ENCODE results near the gene KRT13. TPM values are rescaled to one million over a fixed set of nuclear protein-coding genes. Genes with fewer than 3 reads are reported as not detected.

The KRT13 gene
- total RNA-seq, 1 experiment from 2014 or later = not detected

DNA sequence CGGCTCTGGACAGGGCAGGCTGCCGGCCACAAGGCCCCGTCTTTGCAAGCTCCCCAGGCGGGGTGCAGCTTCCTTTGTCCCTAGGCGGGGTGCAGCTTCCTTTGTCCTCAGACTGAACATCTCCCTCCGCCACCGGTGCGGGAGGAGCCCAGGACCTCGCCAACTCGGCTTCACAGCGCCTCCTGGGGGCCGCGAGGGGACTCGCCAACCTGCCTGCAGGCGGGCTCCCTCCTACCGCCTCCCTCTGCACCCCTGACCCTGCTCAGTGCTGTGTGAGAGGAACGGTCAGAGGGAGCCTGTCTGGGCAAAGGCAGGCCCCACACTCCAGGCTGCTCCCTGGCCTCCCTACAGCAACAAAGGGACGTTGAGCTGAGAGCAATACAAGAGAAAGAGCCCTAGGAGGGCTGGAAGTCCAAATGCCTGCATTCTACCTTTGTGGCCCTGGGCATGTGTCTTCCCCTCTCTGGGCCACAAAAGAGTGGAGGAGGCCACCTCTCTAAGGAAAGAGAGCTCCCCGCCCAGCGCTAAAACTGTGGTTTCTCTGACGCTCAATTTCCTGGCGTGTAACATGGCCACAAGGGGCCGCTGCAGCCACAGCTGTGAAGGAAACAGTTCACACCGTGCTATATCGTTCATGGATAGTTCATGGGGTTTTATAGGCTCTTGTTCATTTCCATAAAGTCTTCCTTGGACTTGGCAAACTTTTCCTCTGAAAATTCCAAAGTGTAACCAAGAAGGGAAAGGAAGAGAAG, 43.6 kb upstream of the KRT13 start (continued):
- TF ChIP-seq JUN (CRISPR knock-in tag; IDR thresholded peaks at IDR 0.05) (no peak), EMX1 (CRISPR knock-in tag; IDR thresholded peaks at IDR 0.05) (no peak), NR3C1 (CRISPR knock-in tag; conservative IDR thresholded peaks at IDR 0.05; ENCODE audit: low read depth) (no peak), ZNF416 (CRISPR knock-in tag; IDR thresholded peaks at IDR 0.05) (no peak), IRF2 (CRISPR knock-in tag; IDR thresholded peaks at IDR 0.05; ENCODE audit: borderline replicate concordance, low read depth) (no peak), MAX (CRISPR knock-in tag; IDR thresholded peaks at IDR 0.05) (peak; percentile 63), SMAD3 (CRISPR knock-in tag; IDR thresholded peaks at IDR 0.05; ENCODE audit: borderline replicate concordance) (no peak), HMGXB4 (CRISPR knock-in tag; IDR thresholded peaks at IDR 0.05) (peak; percentile 91), OVOL2 (CRISPR knock-in tag; IDR thresholded peaks at IDR 0.05; ENCODE audit: borderline replicate concordance) (no peak), ZNF671 (CRISPR knock-in tag; IDR thresholded peaks at IDR 0.05) (no peak), TP53 (CRISPR knock-in tag; IDR thresholded peaks at IDR 0.05) (no peak), ZNF532 (CRISPR knock-in tag; IDR thresholded peaks at IDR 0.05; ENCODE audit: borderline replicate concordance) (no peak), FOXJ3 (CRISPR knock-in tag; IDR thresholded peaks at IDR 0.05; ENCODE audit: borderline replicate concordance) (no peak), GTF2I (CRISPR knock-in tag; conservative IDR thresholded peaks at IDR 0.05) (no peak; the same call in 1 of the 2 replicates), ZNF396 (CRISPR knock-in tag; IDR thresholded peaks at IDR 0.05; ENCODE audit: borderline replicate concordance) (no peak), ZNF425 (CRISPR knock-in tag; conservative IDR thresholded peaks at IDR 0.05) (no peak)
- TF ChIP-seq, protein P1, sequence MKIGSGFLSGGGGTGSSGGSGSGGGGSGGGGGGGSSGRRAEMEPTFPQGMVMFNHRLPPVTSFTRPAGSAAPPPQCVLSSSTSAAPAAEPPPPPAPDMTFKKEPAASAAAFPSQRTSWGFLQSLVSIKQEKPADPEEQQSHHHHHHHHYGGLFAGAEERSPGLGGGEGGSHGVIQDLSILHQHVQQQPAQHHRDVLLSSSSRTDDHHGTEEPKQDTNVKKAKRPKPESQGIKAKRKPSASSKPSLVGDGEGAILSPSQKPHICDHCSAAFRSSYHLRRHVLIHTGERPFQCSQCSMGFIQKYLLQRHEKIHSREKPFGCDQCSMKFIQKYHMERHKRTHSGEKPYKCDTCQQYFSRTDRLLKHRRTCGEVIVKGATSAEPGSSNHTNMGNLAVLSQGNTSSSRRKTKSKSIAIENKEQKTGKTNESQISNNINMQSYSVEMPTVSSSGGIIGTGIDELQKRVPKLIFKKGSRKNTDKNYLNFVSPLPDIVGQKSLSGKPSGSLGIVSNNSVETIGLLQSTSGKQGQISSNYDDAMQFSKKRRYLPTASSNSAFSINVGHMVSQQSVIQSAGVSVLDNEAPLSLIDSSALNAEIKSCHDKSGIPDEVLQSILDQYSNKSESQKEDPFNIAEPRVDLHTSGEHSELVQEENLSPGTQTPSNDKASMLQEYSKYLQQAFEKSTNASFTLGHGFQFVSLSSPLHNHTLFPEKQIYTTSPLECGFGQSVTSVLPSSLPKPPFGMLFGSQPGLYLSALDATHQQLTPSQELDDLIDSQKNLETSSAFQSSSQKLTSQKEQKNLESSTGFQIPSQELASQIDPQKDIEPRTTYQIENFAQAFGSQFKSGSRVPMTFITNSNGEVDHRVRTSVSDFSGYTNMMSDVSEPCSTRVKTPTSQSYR (CRISPR knock-in tag; IDR thresholded peaks at IDR 0.05) = no peak
- TF ChIP-seq, protein P2, sequence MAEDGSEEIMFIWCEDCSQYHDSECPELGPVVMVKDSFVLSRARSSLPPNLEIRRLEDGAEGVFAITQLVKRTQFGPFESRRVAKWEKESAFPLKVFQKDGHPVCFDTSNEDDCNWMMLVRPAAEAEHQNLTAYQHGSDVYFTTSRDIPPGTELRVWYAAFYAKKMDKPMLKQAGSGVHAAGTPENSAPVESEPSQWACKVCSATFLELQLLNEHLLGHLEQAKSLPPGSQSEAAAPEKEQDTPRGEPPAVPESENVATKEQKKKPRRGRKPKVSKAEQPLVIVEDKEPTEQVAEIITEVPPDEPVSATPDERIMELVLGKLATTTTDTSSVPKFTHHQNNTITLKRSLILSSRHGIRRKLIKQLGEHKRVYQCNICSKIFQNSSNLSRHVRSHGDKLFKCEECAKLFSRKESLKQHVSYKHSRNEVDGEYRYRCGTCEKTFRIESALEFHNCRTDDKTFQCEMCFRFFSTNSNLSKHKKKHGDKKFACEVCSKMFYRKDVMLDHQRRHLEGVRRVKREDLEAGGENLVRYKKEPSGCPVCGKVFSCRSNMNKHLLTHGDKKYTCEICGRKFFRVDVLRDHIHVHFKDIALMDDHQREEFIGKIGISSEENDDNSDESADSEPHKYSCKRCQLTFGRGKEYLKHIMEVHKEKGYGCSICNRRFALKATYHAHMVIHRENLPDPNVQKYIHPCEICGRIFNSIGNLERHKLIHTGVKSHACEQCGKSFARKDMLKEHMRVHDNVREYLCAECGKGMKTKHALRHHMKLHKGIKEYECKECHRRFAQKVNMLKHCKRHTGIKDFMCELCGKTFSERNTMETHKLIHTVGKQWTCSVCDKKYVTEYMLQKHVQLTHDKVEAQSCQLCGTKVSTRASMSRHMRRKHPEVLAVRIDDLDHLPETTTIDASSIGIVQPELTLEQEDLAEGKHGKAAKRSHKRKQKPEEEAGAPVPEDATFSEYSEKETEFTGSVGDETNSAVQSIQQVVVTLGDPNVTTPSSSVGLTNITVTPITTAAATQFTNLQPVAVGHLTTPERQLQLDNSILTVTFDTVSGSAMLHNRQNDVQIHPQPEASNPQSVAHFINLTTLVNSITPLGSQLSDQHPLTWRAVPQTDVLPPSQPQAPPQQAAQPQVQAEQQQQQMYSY (CRISPR knock-in tag; IDR thresholded peaks at IDR 0.05) = no peak
- TF ChIP-seq, protein P3, sequence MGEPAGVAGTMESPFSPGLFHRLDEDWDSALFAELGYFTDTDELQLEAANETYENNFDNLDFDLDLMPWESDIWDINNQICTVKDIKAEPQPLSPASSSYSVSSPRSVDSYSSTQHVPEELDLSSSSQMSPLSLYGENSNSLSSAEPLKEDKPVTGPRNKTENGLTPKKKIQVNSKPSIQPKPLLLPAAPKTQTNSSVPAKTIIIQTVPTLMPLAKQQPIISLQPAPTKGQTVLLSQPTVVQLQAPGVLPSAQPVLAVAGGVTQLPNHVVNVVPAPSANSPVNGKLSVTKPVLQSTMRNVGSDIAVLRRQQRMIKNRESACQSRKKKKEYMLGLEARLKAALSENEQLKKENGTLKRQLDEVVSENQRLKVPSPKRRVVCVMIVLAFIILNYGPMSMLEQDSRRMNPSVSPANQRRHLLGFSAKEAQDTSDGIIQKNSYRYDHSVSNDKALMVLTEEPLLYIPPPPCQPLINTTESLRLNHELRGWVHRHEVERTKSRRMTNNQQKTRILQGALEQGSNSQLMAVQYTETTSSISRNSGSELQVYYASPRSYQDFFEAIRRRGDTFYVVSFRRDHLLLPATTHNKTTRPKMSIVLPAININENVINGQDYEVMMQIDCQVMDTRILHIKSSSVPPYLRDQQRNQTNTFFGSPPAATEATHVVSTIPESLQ (CRISPR knock-in tag; IDR thresholded peaks at IDR 0.05) = no peak
- TF ChIP-seq, protein P4, sequence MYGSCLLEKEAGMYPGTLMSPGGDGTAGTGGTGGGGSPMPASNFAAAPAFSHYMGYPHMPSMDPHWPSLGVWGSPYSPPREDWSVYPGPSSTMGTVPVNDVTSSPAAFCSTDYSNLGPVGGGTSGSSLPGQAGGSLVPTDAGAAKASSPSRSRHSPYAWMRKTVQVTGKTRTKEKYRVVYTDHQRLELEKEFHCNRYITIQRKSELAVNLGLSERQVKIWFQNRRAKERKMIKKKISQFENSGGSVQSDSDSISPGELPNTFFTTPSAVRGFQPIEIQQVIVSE (CRISPR knock-in tag; IDR thresholded peaks at IDR 0.05; ENCODE audit: borderline replicate concordance) = no peak
